Measurements from ENCODE around the gene LILRB2. TPM values are rescaled to one million over a fixed set of nuclear protein-coding genes. Genes with fewer than 3 reads are reported as not detected.
A peak's percentile ranks its signal among the peaks of the same experiment; 100 is the strongest.

The LILRB2 gene
- total and polyA plus RNA-seq, 2 donors (not counting 1 experiment from before 2014, with no cell fraction given) = 8.3 to 12.4 TPM

DNA sequence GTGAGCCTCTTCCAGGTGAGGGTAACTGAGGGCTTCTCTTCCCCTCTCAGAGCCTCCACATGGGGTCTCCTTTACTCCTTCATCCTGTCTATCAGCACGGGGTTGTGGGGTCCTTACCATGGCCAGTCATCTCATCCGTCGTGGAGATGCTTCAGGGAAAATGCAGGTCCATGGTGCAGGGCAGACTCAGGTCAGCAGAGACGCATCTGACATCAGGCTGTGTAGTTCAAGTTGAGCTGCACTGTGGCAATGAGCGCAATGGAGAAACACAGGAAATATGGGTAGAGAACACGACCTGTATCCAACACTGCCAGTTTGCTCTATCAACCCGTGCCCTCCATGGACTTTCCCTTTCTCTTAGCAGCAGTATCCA is 18.2 kb upstream of the LILRB2 start:
- H3K27ac ChIP-seq (ENCODE audit: low read length in 2 of 2) = no peak overlapping the region
- TF ChIP-seq, protein P1, sequence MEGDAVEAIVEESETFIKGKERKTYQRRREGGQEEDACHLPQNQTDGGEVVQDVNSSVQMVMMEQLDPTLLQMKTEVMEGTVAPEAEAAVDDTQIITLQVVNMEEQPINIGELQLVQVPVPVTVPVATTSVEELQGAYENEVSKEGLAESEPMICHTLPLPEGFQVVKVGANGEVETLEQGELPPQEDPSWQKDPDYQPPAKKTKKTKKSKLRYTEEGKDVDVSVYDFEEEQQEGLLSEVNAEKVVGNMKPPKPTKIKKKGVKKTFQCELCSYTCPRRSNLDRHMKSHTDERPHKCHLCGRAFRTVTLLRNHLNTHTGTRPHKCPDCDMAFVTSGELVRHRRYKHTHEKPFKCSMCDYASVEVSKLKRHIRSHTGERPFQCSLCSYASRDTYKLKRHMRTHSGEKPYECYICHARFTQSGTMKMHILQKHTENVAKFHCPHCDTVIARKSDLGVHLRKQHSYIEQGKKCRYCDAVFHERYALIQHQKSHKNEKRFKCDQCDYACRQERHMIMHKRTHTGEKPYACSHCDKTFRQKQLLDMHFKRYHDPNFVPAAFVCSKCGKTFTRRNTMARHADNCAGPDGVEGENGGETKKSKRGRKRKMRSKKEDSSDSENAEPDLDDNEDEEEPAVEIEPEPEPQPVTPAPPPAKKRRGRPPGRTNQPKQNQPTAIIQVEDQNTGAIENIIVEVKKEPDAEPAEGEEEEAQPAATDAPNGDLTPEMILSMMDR (IDR thresholded peaks at IDR 0.05) = no peak
- TF ChIP-seq EZH2 (IDR thresholded peaks at IDR 0.05; ENCODE audit: borderline replicate concordance, insufficient read depth, low read depth, low read length, poor library complexity, severe bottlenecking) = no peak
- Mint-ChIP-seq H3K27me3 (peaks cover 52% of the 10 kb centered on the region), H3K4me3 (no peak overlapping the region), H3K27ac (peak overlapping the region; percentile 59), H3K4me1 (peaks cover 6% of the 10 kb centered on the region), H3K9me3 (ENCODE audit: insufficient read depth) (no peaks in the 10 kb centered on the region)
- H3K36me3 ChIP-seq (replicated peaks in 1 of 2; ENCODE audit: control extremely low read depth in 1 of 2, control insufficient read depth in 1 of 2, extremely low read depth in 1 of 2, insufficient read depth in 2 of 2, low read length in 1 of 2) = no peaks in the 10 kb centered on the region
- CTCF ChIA-PET = interaction anchor here (0.8 to 1.8 kb wide), 3 partner anchors 33 to 171 kb away, joined by 3 to 8 read pairs (median 5); no protein-coding TSS in a partner anchor
- 58% methylated on average over 6 of the region's 7 CpGs for WGBS (ENCODE audit: insufficient coverage)
- no peak overlapping the region for H3K4me2 ChIP-seq (replicated peaks; ENCODE audit: low read depth, low read length, poor library complexity, severe bottlenecking)
- no peaks in the 10 kb centered on the region for H4K20me1 ChIP-seq (ENCODE audit: control insufficient read depth, insufficient read depth, low read length, poor library complexity, severe bottlenecking)
- peaks cover 0 to 16% (median 4%) of the 10 kb centered on the region in 3 donors for H3K9me3 ChIP-seq (ENCODE audit: control extremely low read depth in 1 of 3, control insufficient read depth in 2 of 3, insufficient read depth in 1 of 3, low read length in 2 of 3)
- peaks cover 0 to 68% (median 16%) of the 10 kb centered on the region in 4 experiments for H3K27me3 ChIP-seq (replicated peaks in 1 of 4; ENCODE audit: control extremely low read depth in 1 of 4, control insufficient read depth in 3 of 4, insufficient read depth in 4 of 4, low read length in 3 of 4)
- no peak for ATAC-seq (ENCODE audit: low read depth)
- no peak overlapping the region for H3K4me3 ChIP-seq (ENCODE audit: control extremely low read depth in 1 of 5, extremely low read depth in 1 of 5, insufficient read depth in 1 of 5, low read depth in 2 of 5, low read length in 4 of 5)
- POLR2A ChIA-PET = interaction anchor here (0.6 kb wide), 1 partner anchor 10 kb away, joined by 4 read pairs; no protein-coding TSS in a partner anchor
- DNase-seq = no peak
- H3K79me2 ChIP-seq (ENCODE audit: control insufficient read depth, insufficient read depth, low read length) = no peaks in the 10 kb centered on the region
- no peak overlapping the region for H3K9ac ChIP-seq (ENCODE audit: low read length)
- intact Hi-C loops (cut with micrococcal nuclease) = no loop called here
- peaks cover 3 to 6% of the 10 kb centered on the region in 2 donors for H3K4me1 ChIP-seq (ENCODE audit: control insufficient read depth in 2 of 2, insufficient read depth in 2 of 2, low read length in 2 of 2)
- H2AFZ ChIP-seq (ENCODE audit: insufficient read depth, low read depth, low read length, poor library complexity, severe bottlenecking) = no peak overlapping the region

DNA sequence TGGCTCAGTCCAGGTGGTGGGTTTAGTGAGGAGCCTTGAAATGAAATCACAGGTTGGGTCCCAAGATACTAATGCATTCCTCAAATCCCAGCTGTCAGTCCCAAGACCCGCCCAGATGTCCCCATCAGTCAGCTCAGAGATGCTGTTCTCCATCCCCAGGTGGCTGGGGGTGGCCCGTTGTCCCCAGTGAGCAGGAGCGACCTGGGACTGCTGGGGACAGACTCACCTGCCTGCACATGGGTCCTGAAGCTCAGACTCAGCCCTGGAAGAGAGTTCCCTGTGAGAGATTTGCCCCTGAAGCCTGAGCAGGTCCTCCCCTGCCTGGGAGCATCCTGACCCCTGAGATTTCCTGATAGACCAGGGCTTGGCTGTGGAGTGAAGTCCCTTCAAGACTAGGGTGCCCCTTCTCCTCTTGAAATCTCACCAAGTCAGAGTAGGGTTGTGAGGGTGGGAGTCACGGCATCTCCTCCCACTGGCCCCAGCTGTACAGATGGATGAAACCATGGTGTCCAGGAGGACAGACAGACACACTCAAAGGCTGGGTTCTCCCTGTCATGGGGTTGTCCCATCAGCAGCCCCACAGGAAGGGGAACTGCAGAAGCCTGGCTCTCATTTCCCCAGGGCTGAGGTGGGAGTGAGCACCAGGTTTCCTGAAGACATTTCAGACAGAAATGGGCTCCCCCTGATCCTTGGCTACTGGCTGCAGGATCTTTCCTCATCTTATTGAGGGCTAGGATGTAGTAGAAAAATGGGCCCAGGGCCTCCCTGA is 17.6 kb upstream of the LILRB2 start:
- Mint-ChIP-seq H3K9me3 (ENCODE audit: insufficient read depth) (no peaks in the 10 kb centered on the region), H3K27ac (no peak overlapping the region), H3K4me1 (peaks cover 5% of the 10 kb centered on the region), H3K27me3 (peaks cover 56% of the 10 kb centered on the region), H3K4me3 (no peak overlapping the region)
- no peaks in the 10 kb centered on the region for H4K20me1 ChIP-seq (ENCODE audit: control insufficient read depth, insufficient read depth, low read length, poor library complexity, severe bottlenecking)
- intact Hi-C loops (cut with micrococcal nuclease) = no loop called here
- DNase-seq (no peak), ATAC-seq (ENCODE audit: low read depth) (no peak)
- H3K27ac ChIP-seq (ENCODE audit: low read length in 2 of 2) = no peak overlapping the region
- H3K4me1 ChIP-seq (ENCODE audit: control insufficient read depth in 2 of 2, insufficient read depth in 2 of 2, low read length in 2 of 2) = peaks cover 0 to 4% of the 10 kb centered on the region in 2 donors
- H3K27me3 ChIP-seq (replicated peaks in 1 of 4; ENCODE audit: control extremely low read depth in 1 of 4, control insufficient read depth in 3 of 4, insufficient read depth in 4 of 4, low read length in 3 of 4) = peaks cover 0 to 69% (median 21%) of the 10 kb centered on the region in 4 experiments
- TF ChIP-seq, protein P1 (IDR thresholded peaks at IDR 0.05) = no peak
- no peak for TF ChIP-seq EZH2 (IDR thresholded peaks at IDR 0.05; ENCODE audit: borderline replicate concordance, insufficient read depth, low read depth, low read length, poor library complexity, severe bottlenecking)
- H3K4me3 ChIP-seq (ENCODE audit: control extremely low read depth in 1 of 5, extremely low read depth in 1 of 5, insufficient read depth in 1 of 5, low read depth in 2 of 5, low read length in 4 of 5) = no peak overlapping the region
- CTCF ChIA-PET = interaction anchor here (1.0 to 3.2 kb wide), 7 partner anchors 11 to 110 kb away, joined by 3 to 31 read pairs (median 4); no protein-coding TSS in a partner anchor
- no peak overlapping the region for H3K4me2 ChIP-seq (replicated peaks; ENCODE audit: low read depth, low read length, poor library complexity, severe bottlenecking)
- H3K36me3 ChIP-seq (replicated peaks in 1 of 2; ENCODE audit: control extremely low read depth in 1 of 2, control insufficient read depth in 1 of 2, extremely low read depth in 1 of 2, insufficient read depth in 2 of 2, low read length in 1 of 2) = no peaks in the 10 kb centered on the region
- H3K9ac ChIP-seq (ENCODE audit: low read length) = no peak overlapping the region
- WGBS (ENCODE audit: insufficient coverage) = 79% methylated on average over 4 of the region's 4 CpGs
- POLR2A ChIA-PET = no interaction called here
- no peak overlapping the region for H2AFZ ChIP-seq (ENCODE audit: insufficient read depth, low read depth, low read length, poor library complexity, severe bottlenecking)
- no peaks in the 10 kb centered on the region for H3K79me2 ChIP-seq (ENCODE audit: control insufficient read depth, insufficient read depth, low read length)
- peaks cover 1 to 21% (median 8%) of the 10 kb centered on the region in 3 donors for H3K9me3 ChIP-seq (ENCODE audit: control extremely low read depth in 1 of 3, control insufficient read depth in 2 of 3, insufficient read depth in 1 of 3, low read length in 2 of 3)
